Colon (tissue), 2 donors: ENCODE measurements around the gene LTB.

Experiments used
- FAIRE-seq: peaks from 2 replicates; lab custom pipeline; 2012; peaks lifted over from hg19 to GRCh38; lab: Jason Lieb, UNC
- donor health status: control.
- donor health status: control.

Gene LTB, protein sequence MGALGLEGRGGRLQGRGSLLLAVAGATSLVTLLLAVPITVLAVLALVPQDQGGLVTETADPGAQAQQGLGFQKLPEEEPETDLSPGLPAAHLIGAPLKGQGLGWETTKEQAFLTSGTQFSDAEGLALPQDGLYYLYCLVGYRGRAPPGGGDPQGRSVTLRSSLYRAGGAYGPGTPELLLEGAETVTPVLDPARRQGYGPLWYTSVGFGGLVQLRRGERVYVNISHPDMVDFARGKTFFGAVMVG

DNA sequence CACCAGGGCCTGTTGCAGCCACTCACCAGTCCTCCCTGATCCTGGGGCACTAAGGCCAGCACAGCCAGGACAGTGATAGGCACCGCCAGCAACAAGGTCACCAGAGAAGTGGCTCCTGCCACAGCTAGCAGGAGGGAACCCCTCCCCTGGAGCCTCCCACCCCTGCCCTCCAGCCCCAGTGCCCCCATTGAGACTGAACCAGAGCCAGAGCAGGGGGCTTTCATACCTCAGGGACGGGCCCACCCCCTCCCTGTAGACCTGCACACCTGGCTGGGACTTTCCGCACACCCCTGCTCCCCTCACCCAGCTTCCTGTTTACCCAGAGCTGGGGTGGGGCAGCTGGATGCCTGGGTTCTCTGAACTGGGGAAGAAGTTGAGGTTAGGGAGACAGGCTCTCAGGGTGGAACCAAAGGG, at the start of gene LTB:
Gene LTB (minus strand): TSS at position 195 of the 414 bp plus-strand sequence. CDS start 7 bp downstream, at position 188.
- no peak for FAIRE-seq

DNA sequence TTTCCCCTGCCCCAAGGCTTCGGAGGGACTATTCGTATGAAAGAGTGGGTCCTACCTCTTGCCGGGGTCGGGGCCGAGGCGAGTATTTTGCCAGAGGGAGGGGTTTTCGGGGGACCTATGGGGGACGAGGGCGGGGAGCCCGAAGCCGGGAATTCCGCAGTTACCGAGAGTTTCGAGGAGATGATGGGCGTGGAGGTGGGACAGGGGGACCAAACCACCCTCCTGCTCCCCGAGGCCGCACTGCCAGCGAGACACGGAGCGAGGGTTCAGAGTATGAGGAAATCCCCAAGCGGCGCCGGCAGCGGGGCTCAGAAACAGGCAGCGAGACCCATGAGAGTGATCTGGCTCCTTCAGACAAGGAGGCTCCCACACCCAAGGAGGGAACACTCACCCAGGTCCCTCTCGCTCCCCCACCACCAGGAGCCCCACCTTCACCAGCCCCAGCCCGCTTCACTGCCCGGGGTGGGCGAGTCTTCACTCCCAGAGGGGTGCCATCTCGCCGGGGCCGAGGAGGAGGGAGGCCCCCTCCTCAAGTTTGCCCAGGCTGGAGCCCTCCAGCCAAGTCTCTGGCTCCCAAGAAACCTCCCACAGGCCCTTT, 49.6 kb upstream of the LTB start:
- FAIRE-seq = no peak

DNA sequence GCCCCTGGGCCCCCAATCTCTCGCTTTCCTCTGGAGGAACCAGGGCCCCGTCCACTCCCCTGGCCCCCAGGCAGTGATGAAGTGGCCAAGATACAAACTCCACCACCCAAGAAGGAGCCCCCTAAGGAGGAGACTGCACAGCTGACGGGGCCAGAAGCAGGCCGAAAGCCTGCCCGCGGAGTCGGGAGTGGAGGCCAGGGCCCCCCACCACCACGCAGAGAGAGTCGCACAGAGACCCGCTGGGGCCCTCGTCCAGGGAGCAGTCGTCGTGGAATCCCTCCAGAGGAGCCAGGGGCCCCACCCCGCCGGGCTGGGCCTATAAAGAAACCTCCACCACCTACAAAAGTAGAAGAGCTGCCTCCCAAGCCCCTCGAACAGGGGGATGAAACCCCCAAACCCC, 49.0 kb upstream of the LTB start:
- FAIRE-seq = no peak

DNA sequence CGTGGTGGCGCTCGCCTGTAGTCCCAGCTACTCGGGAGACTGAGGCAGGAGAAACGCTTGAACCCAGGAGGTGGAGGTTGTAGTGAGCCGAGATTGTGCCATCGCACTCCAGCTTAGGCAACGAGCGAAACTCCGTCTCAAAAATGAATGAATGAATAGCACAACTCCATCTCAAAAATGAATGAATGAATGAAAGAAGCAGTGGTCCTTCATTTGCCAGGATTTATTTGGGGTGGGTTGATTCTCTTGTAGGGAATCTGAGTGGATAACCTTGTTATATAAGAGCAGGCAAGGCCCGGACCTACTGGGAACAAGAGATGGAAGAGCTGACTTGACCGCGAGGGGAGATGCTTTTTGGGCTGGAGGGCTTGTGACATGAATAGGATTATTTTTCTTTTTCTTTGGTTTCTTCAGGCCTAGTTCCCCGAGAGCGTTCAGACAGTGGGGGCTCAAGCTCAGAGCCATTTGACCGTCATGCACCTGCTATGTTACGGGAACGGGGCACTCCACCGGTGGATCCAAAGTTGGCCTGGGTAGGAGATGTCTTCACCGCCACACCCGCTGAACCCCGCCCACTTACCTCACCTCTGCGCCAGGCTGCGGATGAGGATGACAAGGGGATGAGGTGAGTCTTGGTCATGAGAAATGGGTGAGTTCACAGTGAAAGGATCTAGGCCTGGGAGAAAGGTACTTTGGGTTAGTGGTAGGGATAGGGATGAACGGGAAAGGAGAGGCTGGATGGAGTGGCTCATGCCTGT, 48.1 kb upstream of the LTB start:
- FAIRE-seq = no peak

DNA sequence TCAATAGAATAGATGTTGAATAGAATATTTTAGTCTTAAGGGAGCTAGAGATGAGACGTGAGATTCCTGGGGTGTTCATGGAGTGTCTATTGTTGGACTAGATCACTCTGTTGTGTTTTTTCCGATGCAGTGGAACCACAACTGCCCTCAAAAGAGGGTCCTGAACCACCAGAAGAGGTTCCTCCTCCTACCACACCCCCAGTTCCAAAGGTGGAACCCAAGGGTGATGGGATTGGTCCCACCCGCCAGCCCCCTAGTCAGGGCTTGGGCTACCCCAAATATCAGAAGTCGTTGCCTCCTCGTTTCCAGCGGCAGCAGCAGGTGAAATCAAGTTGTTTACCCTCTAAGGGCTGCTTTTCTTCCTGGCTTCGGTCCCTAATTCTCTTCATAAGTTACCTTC, 46.8 kb upstream of the LTB start:
- FAIRE-seq = no peak

DNA sequence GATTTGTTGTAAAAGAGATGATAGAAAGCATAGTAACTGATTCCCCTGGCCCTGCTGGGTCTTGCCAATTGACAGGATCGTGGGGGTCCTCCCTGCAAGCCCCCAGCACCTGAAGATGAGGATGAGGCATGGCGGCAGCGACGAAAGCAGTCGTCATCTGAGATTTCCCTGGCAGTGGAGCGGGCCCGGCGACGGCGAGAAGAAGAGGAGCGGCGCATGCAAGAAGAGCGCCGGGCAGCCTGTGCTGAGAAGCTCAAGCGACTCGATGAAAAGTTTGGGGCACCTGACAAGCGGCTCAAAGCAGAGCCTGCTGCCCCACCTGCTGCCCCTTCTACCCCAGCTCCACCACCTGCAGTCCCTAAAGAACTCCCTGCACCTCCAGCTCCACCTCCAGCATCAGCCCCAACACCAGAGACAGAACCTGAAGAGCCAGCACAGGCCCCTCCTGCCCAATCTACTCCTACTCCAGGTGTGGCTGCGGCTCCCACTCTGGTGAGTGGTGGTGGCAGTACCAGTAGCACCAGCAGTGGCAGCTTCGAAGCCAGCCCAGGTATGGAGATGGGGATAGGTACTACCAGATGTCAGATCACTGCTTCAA, 45.6 kb upstream of the LTB start:
- no peak for FAIRE-seq

DNA sequence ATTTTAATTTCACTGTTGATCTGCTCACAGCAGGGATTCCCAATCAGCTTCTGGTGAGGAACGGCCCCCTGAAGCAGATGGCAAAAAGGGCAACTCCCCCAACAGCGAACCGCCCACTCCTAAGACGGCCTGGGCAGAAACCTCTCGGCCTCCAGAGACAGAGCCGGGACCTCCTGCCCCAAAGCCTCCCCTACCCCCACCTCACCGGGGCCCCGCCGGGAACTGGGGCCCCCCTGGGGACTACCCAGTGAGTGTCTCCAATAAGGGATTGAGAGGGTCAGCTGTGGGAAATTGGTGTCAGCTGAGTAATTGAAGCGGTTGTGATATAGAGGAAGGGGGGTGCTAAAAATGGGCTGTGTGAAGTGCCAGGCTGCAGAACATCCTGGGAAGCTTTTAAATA, 44.7 kb upstream of the LTB start:
- FAIRE-seq = no peak

DNA sequence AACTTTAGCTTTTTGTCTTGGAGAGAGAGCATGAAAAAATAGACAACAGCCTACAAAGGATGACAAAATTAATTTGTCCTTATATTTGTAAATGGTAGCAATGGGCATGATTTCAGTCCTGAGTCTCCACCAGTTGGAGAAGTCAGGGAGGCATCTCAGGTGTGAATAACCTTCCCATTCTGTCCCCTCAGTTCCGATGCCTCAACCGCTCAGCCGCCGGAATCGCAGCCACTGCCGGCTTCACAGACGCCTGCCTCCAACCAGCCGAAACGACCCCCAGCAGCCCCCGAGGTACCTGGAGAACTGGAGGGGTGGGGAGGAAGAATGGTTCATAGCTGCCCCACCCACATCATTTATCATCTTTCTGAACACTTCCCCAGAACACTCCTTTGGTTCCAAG, 41.8 kb upstream of the LTB start:
- FAIRE-seq = no peak

DNA sequence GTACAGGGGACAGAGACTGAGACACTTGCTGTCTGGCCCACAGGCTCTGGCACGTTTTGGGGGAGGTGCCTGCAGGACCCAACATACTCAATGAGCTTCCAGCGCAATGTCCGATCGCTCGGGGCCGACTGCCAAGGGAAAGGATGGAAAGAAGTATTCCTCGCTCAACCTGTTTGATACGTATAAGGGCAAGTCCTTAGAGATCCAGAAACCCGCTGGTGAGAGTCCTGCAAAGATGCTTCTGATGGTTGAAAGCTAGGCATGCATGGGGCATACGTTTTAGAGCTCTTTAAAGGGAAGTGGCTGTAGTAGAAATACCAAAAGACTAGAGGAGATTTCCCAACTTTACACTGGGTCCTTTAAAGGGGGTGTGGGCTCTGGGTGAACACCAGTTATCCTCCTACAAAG, 40.5 kb upstream of the LTB start:
- FAIRE-seq = no peak

DNA sequence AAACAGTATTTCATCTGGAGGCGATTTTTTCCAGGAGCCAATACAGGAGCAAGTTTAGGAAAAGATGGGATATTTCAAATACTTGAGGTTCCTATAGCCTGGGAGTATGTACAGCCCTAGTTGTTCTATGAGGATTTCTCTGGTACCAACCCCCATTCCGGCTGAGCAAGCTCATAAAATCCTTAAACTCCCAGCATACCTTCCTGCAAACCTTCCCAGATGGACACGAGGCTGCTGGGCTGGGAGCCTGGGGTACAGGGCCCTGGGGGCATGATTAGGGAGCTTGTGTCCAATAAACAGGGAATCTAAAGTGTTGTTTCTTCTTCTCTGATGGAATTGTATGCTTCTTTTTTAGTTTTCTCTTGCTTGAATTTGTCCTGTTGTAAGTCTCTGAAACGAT, 39.8 kb upstream of the LTB start:
- FAIRE-seq = no peak

DNA sequence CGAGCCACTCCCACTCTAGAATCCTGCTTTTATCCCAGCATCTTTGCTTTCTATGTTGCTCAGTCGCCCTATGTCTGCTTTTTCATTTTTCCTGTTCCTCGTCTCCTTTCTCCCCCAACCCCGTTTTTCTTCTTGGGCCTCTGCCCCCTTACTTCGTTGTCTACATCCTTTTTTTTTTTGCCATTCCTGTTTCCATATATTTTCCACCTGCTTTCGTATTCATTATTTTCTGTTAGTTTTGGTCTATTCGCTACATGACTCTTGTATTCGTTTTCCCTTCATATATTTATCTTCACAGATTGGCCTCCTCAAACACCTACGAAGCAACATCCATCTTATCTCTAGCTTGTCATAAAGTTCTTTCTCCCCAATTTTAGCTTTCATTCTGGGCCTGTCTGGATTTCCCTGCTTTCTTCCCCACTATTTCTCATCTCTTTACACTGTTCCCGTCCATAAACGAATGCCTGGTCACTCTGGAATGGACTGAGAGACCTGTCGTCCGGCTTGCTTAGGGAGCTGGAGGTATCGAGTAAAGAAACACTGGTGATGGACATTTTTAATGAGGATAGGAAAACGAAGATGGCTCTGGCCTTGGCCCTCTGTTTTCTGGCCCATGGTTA, 39.2 kb upstream of the LTB start:
- no peak for FAIRE-seq

DNA sequence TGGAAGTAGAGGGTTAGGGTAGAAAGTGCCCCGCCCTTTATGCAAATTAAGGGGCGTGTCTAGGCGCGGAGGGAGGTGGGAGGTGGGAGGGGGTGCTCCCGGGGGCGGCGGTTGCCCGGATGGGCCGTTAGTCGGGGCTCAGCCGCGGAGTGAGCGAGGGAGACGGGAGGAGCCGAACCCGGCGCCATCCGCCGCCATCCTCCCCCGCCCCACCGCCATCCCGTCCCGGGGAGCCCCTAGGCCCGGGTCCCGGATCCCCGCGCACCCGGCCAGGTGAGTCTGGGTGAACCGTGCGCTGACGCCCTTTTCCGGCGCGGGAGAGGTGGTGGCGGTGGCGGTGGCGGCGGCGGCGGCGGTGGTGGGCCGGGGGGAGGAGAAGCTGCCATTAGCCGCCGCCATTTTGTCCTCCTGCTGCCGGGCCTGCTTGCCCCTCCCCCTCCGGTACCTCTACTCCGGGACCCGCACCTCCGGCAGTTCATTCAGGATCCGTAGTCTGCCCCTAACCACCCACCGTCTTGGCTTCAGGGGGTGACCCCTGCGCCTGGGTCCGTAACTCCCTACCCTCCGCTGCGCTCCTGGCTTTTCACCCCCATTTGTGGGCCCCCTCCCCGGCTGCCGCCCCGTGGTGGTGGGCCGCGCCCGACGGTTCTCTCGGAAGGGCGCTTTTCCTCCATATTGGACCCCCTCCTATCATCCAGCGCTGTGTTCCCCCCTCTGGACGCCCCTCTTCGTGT, 38.5 kb upstream of the LTB start, which contains the start of gene PRRC2A:
Gene PRRC2A (plus strand): TSS at position 130 of the 734 bp plus-strand sequence. CDS start 2,075 bp downstream, outside the sequence.
- no peak for FAIRE-seq

DNA sequence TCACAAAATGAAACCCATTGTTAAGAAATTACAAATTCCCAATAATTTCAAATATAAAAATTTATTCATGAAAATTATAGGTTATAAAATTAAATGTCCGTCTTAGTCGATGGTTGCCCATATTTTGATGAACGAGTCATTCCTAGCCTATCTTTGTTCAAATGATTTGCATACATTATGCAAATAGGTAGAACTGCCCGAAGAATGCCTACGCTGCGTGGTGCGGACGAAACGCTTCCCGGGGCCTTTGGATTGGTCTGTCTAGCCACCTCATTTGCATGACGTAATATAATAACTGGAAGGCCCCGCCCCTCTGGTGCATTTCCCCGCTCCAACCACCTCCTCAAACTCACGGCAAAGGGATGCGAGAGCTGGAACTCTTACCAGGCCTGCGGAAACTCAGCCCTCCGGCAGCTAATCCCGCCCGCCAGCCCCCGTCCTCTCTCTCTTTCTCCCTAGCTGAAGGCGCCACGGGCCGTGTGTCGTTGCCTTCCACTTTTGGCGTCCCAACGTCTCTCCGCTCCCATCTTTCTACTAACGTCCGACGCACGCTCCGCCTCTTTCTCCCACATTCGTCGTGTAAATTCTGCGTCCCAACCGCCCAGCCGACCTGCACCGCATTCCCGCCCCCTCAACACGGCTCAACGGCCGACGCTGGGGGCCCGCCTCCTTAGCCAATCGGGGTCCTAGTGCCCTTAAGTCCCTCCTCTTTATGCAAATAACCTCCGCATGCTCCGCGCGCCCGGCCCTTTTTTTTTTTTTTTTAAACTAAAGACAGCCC, 37.8 kb upstream of the LTB start:
- peak; percentile 47 for FAIRE-seq

DNA sequence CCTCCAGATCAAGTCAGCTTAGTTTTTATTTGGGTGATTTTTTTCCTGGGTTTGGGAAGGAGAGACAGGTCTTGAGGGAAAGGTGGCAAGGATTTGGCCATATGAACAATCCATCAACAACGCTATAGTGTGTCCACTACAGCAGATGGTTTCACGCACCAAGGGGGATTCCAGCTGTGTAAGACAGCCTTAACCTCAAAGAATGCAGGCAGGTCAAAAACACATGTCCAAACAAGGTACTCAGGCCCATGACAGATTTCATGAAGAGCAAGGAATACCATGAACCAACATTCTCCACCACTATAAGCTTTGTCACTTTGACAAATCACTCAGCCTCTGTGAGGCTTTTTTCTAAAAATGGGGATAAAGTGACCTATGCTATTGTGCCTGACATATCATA, 34.8 kb upstream of the LTB start:
- no peak for FAIRE-seq

DNA sequence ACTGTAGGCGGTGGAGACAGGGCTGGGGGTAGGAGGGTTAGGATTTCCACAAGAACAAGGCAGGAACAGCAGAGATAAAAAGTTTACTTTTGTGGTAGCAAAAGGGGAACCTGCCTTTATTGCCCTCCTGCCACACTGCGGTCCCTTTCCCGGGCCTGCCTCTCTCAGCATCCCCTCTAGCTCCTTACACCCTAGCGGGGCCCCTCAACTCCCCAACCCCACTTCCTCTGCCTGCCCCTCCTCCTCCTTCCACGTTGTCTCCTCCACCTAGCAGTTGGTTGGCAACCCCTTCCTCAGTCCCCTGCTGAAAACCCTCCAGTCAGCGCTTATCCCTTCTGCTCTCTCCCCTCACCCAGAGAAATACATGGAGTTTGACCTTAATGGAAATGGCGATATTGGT, 33.5 kb upstream of the LTB start:
- FAIRE-seq = no peak

DNA sequence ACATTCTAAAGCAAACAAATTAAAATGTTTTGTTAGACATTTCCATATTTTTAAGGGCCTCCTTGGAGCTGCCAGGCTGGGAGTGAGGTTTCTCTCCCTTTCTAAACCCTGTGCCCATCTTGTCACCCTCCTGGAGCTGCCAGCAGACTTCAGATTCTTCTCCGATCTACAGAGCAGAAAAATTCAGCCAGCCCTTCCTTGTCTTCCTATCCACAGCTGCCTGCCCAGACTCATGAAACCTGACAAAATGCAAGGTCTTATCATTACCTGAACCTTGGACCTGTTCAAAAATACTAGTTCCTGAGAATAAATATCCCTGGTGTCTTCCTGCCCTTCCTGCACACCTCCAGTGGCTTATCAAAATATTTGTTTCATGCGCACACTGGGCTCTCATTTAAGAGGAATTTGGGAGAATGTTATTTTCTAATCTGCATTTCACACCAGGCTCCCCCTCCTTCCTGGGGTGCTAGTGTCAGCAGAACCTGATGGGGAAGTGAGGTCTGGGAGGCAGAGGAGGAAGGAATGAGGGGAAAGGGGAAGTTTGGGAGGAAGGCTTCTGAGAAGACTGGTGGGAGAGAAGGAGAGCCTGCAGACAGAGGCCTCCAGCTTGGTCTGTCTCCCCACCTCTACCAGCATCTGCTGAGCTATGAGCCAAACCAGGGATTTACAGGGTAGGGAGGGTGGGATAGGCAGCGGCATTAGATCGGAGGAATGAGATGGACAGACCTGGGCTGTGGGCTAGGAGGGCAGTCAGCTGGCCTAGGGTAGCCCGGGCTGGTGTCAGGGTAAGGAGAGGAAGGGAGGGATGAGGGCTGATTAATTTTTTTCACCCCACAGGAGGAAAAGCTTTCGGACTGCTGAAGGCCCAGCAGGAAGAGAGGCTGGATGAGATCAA, 32.7 kb upstream of the LTB start, which contains the start of gene AIF1:
Gene AIF1 (plus strand): TSS at position 551 of the 895 bp plus-strand sequence. CDS start 96 bp downstream, at position 647.
- FAIRE-seq = no peak

DNA sequence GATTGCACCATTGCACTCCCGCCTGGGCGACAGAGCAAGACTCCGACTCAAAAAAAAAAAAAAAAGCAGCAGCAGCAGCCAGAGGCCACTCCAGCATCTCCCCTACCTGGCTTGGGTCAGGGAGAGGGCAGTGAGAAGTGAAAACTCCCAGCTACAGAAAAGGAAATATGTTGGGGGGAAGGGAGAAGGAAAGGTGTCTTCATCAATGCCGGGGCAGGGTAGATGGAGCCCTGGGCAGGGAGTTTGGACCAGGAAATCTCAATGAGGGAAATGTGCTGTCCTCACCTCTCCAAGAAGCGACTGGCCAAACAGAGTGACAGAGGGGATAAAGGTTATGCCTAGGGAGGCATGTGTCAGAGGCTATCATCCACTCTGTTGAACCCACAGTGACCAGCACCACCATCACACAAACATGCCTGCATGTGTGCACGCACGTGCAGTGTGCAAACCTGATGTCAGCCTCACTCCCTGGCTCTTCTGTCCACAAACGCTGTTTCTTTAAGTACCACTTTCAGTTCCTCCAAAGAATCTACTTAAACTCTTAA, 31.9 kb upstream of the LTB start:
- FAIRE-seq = no peak

DNA sequence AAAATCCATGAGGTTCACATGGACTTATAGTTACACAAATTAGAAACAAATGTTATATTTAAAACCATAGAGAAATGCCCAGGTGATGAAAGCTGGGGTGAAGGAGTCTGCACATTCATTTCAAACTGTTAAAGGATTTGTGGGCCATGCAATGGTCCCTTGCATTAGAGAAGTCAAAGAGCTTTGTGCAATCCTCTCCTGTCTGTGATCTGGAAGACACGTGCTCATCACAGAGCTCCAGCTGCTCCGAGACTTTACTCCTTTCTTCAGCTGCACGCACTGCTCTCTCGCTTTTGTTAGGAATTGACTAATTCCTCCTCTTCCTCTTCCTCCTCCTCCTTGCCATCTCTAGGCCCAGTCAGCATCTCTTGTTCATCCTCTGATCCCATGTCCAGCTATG, 28.7 kb upstream of the LTB start:
- FAIRE-seq = no peak
